NCI-H2196 treated with DMSO at 0.1 percent for 48 hours (cell line): ENCODE results near the gene CECR2.

Experiments
- DNase-seq: peaks from one replicate; lab custom pipeline; 2025; ENCODE audit not compliant: unreplicated experiment; lab: John Stamatoyannopoulos, UW

Gene CECR2

DNA sequence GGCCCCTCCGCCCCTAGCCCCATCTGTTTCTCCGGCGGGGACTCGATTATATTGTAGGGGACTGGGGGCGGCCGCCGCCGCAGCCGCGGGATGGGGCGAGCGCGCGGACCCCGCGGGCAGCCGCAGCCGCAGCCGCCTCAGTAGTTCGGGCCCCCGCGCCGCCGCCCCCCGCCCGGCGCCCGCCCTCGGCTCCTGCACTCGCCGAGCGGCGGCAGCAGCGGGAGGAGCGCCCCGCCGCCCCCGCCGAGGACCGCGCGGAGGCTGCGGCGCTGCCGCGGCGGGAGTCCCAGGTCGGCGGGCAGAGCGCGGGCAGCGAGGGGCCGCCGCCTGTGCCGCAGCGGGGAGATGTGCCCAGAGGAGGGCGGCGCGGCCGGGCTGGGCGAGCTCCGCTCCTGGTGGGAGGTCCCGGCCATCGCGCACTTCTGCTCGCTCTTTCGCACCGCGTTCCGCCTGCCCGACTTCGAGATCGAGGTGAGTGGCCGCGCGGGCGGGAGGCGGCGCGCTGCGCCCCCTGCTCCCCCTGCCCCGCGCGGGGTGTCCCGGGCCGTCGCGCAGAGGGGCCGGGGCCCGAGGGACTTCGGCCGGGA, at the start of gene CECR2:
TSS of gene CECR2 (plus strand) at position 22 of the 587 bp plus-strand sequence. CDS start at position 346, 324 bp downstream.
- DNase-seq, result no peak

DNA sequence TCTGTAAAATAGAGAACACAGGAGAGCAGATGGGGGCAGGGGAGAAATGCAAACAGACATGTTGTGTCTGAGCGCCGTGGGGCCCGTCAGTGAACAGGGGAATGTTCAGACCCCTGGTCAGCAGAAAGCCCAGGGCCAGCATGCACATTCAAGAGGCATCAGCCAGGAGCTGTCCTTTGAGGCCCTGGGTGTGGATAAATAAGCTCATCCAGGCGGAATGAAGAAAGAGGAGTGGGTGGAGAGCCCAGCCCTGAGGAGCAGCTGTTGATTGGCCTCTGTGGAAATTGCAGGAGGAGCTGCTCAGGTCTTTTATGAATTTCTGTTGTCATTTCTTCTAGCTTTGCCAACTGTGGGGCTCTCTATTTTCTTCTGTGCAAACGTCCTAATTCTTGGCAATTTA, 49.7 kb upstream of the CECR2 start:
- DNase-seq, result no peak

DNA sequence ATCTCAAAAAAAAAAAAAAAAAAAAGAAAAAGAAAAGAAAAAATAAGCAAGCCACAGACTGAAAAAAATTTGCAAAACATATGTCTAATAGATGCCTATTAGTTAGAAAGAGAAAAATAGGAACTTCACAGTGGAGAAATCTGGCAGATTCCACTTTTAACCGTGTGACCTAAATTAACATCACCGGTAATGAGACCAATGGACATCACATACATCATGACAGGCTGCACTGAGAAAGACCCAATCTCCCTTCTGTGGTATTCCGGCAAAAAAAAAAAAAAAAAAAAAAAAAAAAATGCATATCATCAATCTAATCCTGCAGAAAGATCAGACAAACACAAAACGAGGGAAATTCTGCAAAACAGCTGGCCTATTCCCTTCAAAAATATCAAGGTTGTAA, 46.7 kb upstream of the CECR2 start:
- DNase-seq, result no peak

DNA sequence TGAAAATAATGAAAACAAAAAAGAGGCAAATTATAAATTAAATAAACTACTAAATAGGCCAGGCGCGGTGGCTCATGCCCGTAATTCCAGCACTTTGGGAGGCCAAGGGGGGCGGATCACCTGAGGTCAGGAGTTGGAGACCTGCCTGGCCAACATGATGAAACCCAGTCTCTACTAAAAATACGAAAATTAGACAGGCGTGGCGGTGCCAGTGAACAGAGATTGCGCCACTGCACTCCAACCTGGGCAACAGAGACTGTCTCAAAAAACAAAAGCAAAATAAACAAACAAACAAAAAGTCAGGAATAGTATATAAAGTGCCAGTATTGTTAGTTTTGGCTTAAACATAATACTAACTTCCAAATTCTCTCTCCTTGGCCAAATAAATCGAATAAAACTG, 37.6 kb upstream of the CECR2 start:
- no peak for DNase-seq

DNA sequence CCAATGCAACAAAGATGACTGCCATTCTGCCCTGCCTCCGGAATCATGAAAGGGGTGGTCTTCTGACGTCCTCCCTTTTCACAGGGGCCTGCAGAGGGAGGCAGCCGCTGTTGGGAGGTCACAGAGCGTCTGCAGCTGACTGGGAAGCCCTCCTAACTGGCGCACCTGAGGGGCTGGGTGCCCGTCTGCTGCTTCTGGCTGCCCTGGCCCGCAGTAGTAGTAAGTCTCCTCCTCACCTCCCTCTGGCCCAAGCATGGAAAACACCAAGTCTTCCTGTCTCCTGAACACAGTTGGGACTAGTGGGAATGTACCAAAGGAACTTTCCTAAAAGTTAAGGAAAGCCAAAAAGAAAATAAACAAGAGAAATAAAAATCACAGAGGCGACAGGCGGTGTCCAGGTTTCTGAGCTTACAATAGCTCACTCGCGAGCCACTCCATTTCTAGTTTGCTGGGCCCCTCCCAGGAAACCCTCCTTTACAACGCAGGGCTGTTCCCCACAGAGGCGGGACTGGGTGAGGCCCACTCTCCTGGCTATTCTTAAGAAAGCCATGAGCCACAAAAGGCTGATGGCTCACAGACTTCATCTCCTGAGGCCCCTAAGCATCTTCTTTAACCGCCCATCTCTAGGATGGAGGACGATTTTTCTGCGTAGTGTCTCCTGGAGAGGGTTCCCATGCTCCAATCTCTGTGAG, 37.0 kb upstream of the CECR2 start:
- no peak for DNase-seq

DNA sequence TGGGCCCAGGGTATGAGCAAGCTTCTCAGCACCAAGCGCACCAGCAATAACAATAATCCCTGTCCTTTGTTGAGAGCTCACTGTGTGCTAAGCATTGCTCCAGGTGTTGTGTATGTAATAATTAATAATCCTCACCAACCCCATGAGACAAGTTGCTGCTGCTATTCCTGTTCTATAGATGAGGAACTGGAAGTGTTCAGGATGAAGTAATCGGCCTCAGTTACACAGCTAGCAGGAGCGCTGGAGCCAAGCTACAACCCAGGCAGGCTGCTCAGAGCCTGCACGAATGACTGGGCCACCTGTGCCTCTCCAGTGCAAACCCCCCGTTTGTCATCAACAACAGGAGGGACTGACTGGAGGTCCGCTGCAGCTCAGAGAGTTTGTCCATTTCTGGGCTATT, 35.2 kb upstream of the CECR2 start:
- DNase-seq, result no peak

DNA sequence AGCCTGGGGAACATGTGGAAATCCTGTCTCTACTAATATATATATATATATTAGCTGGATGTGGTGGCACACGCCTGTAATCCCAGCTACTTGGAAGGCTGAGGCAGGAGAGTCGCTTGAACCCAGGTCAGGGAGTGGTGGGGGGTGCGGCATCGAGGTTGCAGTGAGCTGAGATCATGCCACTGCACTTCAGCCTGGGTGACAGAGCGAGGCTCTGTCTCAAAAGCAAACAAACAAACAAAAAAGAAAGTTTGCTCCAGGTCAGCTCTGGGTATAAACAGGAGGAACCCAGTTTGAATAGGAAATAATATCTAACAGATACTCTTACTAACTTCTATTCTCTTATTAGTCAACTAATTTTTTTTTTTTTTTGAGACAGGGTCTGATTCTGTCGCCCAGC, 34.3 kb upstream of the CECR2 start:
- no peak for DNase-seq

DNA sequence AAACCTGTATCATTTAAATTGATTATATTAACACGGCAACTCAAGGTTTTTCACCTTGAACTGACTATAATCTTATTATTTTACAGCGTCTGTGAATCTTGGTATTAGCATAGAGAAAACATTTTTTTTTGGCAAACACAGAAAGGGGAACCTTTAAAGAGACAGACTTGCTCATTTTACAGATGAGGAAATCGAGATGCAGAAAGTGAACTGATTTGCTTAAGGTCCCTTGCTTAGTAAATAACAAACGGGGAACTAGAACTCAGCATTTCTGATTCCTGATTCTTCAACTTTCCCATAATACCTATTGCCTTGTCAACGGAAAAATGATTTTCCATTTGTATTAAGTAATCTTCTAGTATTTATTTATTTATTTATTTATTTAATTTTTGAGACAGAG, 33.2 kb upstream of the CECR2 start:
- no peak for DNase-seq

DNA sequence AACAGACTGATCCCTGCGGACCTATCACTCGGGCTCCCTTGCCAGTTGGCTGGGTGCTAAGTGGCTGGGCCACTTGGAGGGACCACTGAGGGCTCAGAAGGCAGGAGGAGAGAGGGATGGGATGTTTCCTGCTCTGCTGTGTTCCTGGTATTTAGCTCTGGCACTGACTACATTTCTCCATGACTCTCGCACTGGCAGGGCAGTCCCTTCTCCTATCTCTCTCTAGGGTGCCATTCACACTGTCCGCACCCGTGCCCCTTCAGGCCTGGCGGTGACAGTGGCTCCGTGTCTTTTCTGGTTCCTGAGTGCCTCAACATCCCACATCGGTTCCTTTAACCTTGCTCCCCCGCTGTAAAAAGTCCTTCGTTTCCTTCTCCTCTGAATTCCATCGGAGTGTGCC, 31.6 kb upstream of the CECR2 start:
- DNase-seq, result no peak

DNA sequence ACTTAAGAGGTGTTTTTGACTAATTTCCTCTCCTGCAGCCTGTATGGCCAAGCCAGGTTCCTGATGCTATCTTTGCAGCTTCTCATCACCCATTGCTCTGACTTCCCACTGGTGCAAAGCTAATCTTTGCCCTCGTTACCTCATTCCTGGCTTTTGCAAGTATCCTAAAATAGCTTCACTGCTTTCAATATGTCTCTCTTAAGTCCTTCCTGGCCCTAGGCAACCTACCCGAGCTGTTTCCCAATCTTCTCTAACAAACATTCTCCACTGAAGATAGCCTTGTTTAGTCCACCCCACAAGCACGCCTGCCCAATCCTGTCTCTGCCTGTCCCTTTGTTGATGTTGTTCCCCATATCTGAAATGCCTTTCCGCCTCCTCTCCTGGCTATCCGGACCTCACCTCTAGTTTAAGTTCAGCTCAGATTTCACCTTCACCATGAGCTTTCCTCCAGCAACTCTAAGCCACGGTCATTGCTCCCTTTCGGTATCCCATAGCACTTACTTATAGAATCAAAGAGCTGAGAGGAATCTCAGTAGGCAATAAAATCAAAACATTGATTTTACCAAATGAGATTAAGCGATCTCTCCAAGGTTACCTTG, 30.1 kb upstream of the CECR2 start:
- no peak for DNase-seq

DNA sequence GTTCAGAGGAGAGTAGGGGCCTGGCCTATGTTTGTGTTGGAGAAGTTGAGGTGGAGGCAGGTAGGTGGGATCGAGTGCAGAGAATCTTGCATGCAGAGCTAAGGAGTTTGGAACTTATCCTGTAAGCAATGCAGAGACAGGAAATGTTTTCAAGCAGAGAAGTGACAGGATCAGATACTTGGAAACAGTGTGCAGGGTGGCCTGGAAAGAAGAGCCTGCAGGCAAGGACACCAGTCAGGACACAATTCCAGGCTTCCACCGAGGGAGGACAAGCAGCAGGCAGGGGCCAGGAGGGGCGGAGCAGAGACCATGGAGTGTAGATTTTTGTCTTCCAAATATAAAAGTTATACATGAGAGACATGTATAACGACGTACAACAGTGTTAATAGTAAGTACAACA, 26.9 kb upstream of the CECR2 start:
- DNase-seq, result no peak

DNA sequence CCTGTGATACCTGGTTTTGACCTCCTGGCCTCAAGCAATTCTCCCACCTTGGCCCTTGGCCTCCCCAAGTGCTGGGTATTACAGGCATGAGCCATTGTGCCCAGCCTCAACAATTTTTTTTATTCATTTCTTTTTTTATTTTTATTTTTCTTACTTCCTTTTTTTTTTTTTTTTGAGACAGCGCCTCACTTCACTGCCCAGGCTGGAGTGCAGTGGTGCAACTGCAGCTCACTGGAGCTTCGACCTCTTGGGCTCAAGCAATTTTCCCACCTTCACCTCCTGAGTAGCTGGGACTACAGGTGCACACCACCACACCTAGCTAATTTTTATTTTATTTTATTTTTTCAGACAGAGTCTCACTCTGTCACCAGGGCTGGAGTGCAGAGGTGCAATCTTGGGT, 25.5 kb upstream of the CECR2 start:
- no peak for DNase-seq

DNA sequence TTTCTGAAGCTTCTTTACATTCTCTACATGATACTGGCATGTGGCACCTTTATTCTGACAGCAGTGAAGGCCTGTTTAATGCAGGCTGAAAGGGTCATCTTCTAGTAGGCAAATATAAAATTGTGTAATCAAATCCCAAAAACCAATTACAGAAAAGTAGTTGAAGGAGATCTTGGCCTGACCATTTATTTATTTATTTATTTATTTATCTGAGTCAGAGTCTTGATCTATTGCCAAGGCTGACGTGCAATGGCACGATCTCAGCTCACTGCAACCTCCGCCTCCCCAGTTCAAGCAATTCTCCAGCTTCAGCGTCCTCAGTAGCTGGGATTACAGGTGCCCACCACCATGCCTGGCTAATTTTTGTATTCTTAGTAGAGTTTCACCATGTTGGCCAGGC, 22.7 kb upstream of the CECR2 start:
- no peak for DNase-seq

DNA sequence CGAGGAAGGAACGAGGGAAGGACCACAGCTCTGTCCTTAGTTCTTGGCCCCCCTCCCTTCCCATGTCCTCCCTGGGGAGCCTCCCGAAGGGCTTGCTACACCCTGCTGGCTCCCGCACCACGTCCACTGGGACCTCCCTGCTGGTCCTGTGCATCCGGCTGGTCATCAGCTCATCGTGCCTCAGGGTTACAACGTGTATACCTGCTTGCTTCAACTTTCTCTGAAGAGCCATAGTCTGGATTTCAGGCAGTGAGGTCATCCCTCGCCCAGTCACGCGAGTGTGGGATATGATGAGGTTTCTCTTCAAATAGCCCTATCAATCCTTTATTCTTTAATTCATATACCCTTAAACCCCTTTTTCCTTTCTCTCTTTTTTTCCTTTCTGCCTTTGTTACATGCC, 21.5 kb upstream of the CECR2 start:
- DNase-seq, result no peak

DNA sequence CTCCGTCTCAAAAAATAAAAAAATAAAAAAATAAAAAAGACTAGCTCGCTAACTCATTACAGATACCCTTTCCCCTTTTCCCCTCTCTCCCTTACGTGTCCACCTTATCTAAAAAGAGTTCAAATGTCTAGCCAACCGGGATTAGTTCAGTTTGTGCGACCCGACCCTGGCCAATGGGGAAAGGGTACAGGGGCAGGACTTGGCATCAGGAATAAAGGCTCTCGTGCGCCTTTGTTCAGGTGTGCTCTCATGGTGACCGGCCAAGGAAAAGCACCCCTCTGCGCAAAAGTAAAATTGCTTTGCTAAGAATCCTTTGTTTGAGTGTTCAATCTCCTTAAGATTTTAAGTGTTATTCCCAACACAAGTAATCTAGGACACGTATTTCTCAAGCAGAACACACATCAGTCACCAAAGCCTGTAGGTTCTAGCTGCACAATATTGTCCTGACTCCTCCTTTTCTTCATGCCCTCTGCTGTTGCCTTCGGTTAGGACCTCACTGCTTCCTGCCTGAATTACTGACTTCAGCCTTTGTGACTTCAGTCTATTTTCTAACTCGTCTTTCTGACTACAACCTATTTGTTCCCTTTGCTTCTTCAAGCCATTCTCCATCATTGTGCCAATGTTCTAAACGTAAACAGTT, 20.7 kb upstream of the CECR2 start:
- no peak for DNase-seq

DNA sequence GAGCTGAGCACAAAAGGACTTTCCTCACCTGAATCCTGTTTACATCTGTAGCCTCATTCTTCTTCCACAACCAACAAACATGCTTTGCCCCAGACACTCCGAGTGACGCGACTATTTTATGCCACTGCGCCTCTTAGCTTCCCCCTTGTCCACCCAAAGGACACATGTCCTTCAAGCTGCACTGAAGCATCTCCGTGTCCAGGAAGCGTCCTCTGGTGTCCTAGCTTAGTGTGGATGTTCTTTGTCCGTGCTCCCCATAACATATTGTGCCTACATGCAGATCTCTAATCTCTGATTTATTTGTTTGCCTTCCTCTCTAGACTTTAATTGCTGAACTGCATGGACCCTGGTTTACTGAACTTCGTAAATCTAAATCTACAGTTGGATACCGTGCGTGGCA, 20.1 kb upstream of the CECR2 start:
- no peak for DNase-seq

DNA sequence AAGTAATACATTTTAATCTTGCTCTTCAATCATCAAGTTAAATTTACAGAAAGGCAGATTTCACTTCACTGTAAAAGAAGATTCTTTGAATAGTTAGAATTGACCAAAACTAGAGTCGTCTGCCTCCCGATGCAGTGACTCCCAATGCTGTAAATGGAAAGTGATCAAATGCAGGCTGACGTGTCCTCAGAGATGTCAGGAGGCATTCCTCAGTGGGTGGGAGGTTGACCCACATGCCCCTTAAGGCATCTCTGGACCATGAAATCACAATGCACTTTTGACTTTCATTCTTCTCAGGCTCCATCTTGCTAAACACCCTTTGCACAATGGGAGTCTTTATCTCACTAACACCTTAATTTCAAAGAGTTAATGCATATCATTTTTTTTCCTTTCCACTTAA, 19.0 kb upstream of the CECR2 start:
- DNase-seq, result no peak

DNA sequence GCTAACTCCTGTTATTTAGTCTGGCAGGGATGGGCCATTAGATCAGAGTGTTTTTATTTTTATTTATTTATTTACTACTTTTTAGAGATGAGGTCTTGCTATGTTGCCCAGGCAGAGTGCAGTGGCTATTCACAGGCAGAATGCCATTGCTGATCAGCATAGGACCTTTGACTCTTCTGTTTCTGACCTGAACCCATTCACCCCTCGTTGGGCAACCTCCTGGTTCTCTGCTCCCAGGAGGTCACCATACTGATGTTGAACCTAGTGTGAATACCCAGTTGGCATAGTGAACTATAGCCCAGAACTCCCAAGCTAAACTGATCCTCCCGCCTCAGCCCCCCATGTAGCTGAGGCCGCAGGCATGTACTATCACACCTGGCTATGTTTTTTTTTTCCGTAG, 16.5 kb upstream of the CECR2 start:
- DNase-seq, result no peak

DNA sequence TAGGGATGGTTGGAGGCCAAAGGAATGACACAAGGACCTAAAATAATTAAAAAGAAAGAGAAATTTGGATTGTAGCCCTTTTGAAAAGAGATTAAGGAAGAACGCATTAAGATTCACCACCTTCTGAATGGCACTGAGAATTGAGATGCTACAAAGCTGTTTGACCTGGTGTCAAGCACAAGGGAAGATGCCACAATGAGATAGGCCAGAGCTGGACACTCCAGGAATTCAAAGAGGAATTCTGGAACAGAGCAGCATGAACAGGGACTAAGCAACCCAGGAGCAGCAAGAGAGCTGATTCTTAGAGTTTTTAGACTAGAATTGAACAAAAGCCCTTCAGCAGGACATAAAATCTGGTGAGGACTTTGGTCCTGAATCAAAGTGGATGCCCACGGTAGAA, 11.6 kb upstream of the CECR2 start:
- no peak for DNase-seq

DNA sequence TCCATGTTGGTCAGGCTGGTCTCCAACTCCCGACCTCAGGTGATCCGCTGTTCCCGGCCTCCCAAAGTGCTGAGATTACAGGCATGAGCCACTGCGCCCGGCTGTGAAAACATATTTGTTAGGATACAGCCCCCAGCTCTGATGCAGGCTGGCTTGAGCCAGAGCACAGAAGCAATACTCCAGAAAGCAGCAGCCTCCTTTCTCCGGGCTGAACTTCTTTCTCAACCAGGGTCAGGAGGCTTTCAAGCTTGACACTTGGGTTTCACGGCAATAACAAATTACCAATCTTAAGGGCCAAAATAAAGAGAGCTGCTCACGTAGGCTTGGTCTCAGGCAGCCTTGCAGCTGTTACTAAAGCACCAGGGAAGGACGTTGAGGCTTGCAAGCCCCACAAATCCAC, 10.8 kb upstream of the CECR2 start:
- DNase-seq, result no peak

DNA sequence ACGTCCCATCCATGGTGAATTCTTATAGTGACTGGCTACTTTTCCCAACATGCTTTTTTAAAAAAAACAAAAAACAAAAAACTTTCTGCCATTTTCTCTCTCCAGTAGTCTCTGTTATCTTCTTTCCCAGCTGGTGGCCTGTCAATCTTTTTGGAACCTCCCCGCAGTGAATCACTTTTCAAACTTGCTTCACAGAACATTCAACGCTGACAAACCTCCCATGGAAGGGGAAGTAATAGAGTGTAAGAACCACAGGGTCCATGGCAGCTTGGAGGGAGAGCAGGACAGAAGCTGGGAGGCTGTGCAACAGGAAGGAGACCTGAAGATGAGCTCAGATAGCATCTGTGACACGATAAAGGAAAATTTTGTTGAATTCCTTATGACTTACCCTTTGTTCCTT, 9.8 kb upstream of the CECR2 start:
- no peak for DNase-seq

DNA sequence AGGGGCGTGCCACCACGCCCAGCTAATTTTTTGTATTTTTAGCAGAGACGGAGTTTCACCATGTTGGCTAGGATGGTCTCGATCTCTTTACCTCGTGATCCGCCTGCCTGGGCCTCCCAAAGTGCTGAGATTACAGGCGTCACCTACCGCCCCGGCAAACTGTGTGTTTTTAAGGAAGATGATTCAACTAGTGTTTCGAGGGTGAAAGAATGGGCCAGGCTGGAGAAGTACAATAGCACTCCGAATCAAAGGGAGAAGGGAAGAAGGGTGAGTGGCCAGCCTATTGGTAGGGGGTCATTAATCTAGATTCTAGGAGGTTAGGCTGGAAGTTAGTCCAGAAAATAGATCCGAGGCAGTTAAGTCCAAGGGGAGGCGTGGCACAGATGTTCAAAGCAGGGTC, 2.9 kb upstream of the CECR2 start:
- DNase-seq, result no peak
